Left renal pelvis (tissue), 4 donors: ENCODE results near the gene ASXL3. TPM values are rescaled to one million over a fixed set of nuclear protein-coding genes. Genes with fewer than 3 reads are reported as not detected.

Source experiments
- polyA plus RNA-seq, 4 donors: library from polyadenylated mRNA; unstranded; fragments of 120-200 nt; gene quantifications; one replicate each; pipeline ENCODE4 v1.2.1, GENCODE V29; 2013; ENCODE audit not compliant: insufficient read length in 4 of 4

ASXL3 gene
- polyA plus RNA-seq, 4 donors: 5.6 to 7.3 (median 6.8) TPM

Other genes starting within 250 kb of the ASXL3 start
- gene CCDC178, start 137.5 kb upstream of the ASXL3 start, polyA plus RNA-seq: 1 to 10 TPM in 3 of 4 donors, under 1 TPM in 1; 0.81 to 3.3 (median 2.1) TPM